NK-92 treated with Interleukin-12 subunit alpha and Interleukin-12 subunit beta, amount 100 ng/mL, for 24 hours (cell line): ENCODE data around the gene TEX264.
A peak's percentile ranks its signal among the peaks of the same experiment; 100 is the strongest.
"Not testable (repeated sequence)": the region's sequence is repeated elsewhere in the genome, so short reads cannot be mapped to it uniquely, and the experiment has no call there.

Source experiments
- DNase-seq: peaks from one replicate; lab custom pipeline; 2025; lab: John Stamatoyannopoulos, UW

The TEX264 gene

DNA sequence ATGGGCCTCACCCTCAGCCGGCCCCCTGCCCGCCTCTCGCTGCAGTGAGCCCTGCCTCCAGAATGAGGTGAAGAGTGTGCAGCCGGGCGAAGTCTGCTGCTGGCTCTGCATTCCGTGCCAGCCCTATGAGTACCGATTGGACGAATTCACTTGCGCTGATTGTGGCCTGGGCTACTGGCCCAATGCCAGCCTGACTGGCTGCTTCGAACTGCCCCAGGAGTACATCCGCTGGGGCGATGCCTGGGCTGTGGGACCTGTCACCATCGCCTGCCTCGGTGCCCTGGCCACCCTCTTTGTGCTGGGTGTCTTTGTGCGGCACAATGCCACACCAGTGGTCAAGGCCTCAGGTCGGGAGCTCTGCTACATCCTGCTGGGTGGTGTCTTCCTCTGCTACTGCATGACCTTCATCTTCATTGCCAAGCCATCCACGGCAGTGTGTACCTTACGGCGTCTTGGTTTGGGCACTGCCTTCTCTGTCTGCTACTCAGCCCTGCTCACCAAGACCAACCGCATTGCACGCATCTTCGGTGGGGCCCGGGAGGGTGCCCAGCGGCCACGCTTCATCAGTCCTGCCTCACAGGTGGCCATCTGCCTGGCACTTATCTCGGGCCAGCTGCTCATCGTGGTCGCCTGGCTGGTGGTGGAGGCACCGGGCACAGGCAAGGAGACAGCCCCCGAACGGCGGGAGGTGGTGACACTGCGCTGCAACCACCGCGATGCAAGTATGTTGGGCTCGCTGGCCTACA, 44.4 kb downstream of the TEX264 start:
- DNase-seq, result no peak

DNA sequence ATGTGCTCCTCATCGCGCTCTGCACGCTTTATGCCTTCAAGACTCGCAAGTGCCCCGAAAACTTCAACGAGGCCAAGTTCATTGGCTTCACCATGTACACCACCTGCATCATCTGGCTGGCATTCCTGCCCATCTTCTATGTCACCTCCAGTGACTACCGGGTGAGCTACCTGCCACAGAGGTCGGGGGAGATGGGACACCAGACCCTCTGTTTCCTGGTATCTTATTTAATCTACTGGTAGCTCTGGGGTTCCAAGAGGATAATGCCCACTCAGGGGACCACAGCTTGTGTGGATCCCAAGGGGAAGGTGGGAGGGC, 44.9 kb downstream of the TEX264 start:
- DNase-seq, result no peak

GRCh38 chr3:51716805-51717204, 45.8 kb downstream of the TEX264 start:
- no peak for DNase-seq

- no peak for DNase-seq
These were observed 46.4 kb downstream of the TEX264 start for GRCh38 chr3:51717446-51717845.

DNA sequence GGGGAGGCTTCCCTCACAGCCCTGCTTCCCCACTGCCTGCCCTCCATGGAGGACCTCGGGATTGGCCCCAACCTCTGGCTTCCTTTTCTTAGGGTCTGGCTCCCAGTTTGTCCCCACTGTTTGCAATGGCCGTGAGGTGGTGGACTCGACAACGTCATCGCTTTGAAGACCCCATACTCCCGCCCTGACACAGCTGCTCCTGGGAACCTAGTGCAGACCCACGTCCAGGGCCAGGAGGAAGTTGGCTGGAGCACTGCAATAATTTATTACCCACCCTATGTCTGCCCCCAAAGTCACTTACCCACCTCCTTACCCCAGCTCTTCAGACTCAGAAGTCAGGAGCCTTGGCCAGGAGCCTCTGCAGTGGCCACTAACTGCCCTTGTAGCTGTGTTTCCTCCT, 46.9 kb downstream of the TEX264 start:
- DNase-seq, result no peak

GRCh38 chr3:51718547-51719409, 47.7 kb downstream of the TEX264 start:
- peak; percentile 31 for DNase-seq

DNA sequence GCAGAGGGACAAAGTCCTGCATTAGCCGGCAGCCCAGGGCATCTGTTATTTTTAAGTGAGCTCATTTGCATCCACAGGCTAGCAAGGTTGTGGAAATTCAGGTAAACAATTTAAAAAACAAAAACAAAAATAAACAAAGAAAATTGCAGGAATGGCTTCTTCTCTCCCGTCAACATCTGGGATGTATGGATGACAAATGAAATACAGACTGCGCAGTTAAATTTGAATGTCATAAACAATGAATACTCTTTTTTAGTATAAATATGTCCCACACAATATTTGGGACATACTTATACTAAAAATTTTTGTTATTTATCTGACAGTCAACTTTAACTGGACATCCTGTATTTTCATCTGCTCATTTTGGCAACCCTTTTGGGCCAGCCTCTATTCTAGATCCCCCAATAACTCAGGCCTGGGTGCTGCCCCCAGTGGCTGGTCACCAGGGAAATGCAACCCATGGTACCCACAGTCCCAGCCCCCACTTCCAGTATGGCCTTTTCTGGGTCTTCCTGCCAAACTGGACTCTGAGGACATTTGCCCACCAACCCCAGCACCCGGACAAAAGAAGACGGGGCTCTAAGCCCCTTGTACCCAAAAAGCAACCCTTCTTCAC, 48.5 kb downstream of the TEX264 start:
- DNase-seq, result no peak

DNA sequence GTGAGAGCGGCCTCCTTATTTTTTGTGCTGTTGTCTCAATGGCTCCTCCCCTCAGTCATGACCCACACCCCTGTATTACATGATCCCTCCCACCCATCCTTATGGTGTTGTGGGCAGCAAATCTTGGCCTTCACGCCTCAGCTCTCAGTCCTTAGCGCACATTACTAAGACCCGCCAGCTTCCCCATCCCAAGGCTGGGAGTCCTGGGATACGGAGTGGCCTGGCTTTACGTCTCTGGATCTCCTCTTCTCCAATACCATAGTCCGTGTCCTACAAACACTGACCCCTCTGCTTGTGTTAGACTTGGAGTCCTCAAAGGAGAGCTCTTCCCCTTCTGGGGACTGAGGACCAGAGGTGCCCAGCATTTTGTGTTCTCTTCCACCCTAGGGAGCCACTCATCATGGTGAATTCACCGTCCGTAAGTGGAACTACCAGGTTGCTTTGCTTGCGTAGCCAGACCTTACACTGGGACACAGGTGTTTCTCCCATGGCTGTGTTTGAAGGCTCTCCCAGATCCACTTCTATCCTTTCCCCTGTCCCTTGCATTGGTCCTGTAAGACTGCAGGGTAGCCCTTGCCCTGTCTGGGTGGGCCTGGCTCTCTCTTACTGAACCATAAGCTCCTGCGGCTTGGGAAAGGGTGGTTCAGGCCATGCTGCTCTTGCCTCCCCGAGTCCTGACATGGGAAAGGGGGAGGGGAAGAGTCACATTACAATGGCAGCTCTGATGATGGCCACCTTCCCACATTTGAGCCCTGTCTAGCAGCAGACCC, 49.4 kb downstream of the TEX264 start:
- no peak for DNase-seq

DNA sequence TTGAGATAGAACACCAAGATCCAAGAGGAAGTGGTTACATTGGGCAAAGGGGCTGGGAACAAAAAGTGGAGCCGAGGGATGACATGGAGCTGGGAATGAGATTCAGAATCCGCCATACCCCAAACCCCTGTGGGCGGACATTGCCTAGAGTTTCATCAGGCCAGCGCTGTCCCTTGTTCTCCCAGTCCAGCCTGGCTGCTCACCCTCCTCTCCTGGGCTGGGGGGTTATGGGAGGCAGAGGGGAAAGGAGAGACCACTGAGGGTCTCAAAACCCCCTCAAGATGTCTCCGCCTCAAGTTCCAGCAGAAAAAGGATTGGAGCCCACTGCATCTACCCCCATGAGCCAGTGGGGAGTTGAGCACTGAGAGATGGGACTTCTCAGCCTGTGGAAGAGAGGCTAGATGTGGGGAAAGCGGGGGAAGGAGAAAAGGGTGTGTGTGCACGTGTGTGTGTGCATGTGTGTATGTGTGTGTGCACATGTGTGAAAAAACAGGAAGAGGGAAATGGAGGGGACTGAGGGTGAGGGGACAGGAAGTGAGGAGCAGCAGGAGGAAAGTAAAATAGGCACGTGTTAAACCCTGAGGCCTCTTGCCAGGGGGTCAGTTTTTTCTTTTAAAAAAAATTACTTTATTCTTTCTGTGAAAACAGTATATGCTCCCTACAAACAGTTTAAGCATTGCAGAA, 50.2 kb downstream of the TEX264 start:
- no peak for DNase-seq

DNA sequence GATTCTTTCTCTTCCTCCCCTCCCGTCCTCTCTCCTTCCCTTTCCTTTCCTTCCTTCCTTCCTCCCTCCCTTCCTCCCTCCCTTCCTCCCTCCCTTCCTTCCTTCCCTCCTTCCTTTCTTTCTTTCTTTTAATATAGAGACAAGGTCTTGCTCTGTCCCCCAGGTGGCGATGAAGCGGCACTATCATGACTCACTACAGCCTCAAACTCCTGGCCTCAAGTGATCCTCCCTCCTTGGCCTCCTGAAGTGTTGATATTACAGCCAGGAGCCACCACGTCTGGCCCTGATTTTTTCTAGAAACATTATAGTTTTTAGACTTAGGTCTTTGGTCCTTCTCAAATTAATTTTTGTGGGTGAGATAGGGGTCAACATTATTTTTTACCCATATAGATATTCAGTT, 51.3 kb downstream of the TEX264 start:
- no peak for DNase-seq

- no peak for DNase-seq
These were observed 56.4 kb downstream of the TEX264 start for GRCh38 chr3:51727500-51727899.

GRCh38 chr3:51729042-51729633, 58.1 kb downstream of the TEX264 start:
- no peak for DNase-seq

- DNase-seq, result no peak
These were observed 63.0 kb downstream of the TEX264 start for GRCh38 chr3:51733859-51734571.

GRCh38 chr3:51734572-51734907, 63.5 kb downstream of the TEX264 start:
- DNase-seq, result no peak

- no peak for DNase-seq
These were observed 64.0 kb downstream of the TEX264 start for GRCh38 chr3:51735039-51735438.

GRCh38 chr3:51735950-51736349, 64.9 kb downstream of the TEX264 start:
- no peak for DNase-seq

DNA sequence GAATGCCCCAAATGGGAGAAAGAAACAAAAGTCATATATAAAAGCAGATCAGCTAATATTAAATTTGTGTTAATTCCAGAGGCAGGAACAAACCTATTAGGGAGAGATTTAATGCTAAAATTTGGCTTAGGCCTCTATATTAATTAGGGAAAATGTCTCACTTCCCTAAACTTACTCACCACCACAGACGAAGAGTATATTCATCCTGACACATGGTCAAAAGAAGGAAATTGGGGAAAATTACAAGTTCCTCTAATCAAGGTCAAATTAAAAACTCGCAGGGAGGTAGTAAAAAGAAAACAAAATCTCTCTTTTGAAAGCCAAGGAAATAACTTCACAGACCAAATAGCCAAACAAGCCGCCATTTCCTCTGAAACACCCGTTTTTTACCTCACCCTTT, 68.1 kb downstream of the TEX264 start:
- no peak for DNase-seq

DNA sequence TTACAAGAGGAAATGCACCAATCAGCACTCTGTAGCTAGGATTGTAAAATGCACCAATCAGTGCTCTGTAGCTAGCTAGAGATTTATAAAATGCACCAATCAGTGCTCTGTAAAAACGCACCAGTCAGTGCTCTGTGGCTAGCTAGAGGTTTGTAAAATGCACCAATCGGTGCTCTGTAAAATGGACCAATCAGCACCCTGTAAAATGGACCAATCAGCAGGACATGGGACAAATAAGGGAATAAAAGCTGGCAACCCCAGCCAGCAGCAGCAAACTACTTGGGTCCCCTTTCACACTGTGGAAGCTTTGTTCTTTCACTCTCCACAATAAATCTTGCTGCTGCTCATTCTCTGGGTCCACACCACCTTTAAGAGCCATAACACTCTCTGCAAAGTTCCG, 71.3 kb downstream of the TEX264 start:
- DNase-seq, result not testable (repeated sequence)

DNA sequence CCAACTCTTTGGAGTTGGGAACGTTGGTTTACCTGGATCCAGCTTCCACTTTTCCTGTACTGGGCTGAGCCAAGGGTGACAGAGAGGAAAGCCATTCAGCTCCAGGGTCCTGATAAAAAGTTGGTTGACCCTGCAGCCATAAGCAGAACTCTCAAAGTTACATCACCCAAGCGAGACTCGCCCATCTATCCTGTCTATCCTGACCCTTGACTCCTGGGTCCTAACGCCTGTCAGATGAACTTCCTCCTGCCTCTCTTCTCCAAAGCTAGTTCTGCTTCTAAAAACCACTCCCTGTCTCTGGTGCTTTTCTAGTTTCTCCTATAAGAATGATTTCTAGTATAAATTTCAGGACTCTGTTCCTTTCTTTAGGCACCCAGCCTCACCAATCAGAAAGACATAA, 71.9 kb downstream of the TEX264 start:
- not testable (repeated sequence) for DNase-seq

GRCh38 chr3:51747840-51748239, 76.8 kb downstream of the TEX264 start:
- no peak for DNase-seq

DNA sequence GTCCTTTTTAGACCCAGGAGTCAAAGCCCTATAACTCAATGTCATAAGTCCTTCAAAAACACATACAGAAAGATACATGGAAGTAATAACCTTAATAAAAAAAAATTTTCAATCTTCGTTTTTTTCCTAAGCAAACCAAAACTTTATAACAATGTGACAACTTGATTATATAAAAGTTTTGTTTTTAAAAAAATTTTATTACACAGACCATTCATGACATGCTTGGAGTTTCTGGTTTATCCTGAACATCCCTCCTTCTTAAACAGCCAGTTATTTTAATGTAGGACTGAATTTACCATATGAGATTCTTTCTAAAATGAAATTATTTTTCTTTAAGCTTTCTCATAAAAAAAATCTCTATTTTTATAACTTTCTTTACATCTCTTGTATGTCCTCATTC, 77.3 kb downstream of the TEX264 start:
- no peak for DNase-seq
